ENCODE results near the gene MIB1.

MIB1 gene

GRCh38 chr18:21805771-21806366 lies 65.3 kb downstream of the MIB1 start:
- H3K79me2 ChIP-seq (ENCODE audit: control insufficient read depth, insufficient read depth, low read length), result no peaks in the 10 kb centered on the region
- H2BK5ac ChIP-seq (ENCODE audit: low read length), result no peak overlapping the region
- no peak overlapping the region for H3K18ac ChIP-seq (ENCODE audit: low read length)
- WGBS (ENCODE audit: extremely low coverage, insufficient coverage, low lambda C conversion rate), result no CpG with 5 or more reads among the region's 9 CpGs
- no peaks in the 10 kb centered on the region for H3K79me1 ChIP-seq (ENCODE audit: low read length)
- H3K36me3 ChIP-seq (ENCODE audit: control insufficient read depth, insufficient read depth, low read length), result no peaks in the 10 kb centered on the region
- no peak overlapping the region for H3K27ac ChIP-seq (ENCODE audit: low read depth, low read length)
- no peaks in the 10 kb centered on the region for H3K27me3 ChIP-seq (ENCODE audit: insufficient read depth, low read length, poor library complexity)
- H3K4ac ChIP-seq (ENCODE audit: low read depth, low read length), result no peak overlapping the region
- no peak overlapping the region for H4K8ac ChIP-seq (ENCODE audit: low read depth, low read length)
- no peak overlapping the region for H3K4me2 ChIP-seq (ENCODE audit: low read length)
- peak; percentile 8 for DNase-seq
- H4K5ac ChIP-seq (ENCODE audit: low read length), result no peak overlapping the region
- H3K4me3 ChIP-seq (ENCODE audit: low read length), result no peak overlapping the region
- no peak overlapping the region for H3K56ac ChIP-seq (ENCODE audit: low read length)
- no peak overlapping the region for H2BK120ac ChIP-seq (ENCODE audit: low read depth, low read length)
- no peak overlapping the region for H3K23ac ChIP-seq (ENCODE audit: low read length)
- H2AK5ac ChIP-seq (ENCODE audit: low read length), result no peak overlapping the region
- H3K4me1 ChIP-seq (ENCODE audit: control insufficient read depth, low read depth, low read length), result no peaks in the 10 kb centered on the region
- H3K9ac ChIP-seq (ENCODE audit: low read length), result no peak overlapping the region
- no peak overlapping the region for H2BK15ac ChIP-seq (replicated peaks; ENCODE audit: low read depth)

GRCh38 chr18:21808185-21808584 lies 67.6 kb downstream of the MIB1 start:
- no CpG with 5 or more reads among the region's 3 CpGs for WGBS (ENCODE audit: extremely low coverage, insufficient coverage, low lambda C conversion rate)

GRCh38 chr18:21809725-21810124 lies 69.1 kb downstream of the MIB1 start:
- Histone ChIP-seq H4K8ac (ENCODE audit: low read depth, low read length) (no peak overlapping the region), H3K36me3 (ENCODE audit: control insufficient read depth, insufficient read depth, low read length) (no peaks in the 10 kb centered on the region), H2BK15ac (replicated peaks; ENCODE audit: low read depth) (no peak overlapping the region), H2BK5ac (ENCODE audit: low read length) (no peak overlapping the region), H3K18ac (ENCODE audit: low read length) (no peak overlapping the region), H3K79me2 (ENCODE audit: control insufficient read depth, insufficient read depth, low read length) (no peaks in the 10 kb centered on the region), H3K4me3 (ENCODE audit: low read length) (no peak overlapping the region), H3K9ac (ENCODE audit: low read length) (no peak overlapping the region), H3K27ac (ENCODE audit: low read depth, low read length) (no peak overlapping the region), H3K23ac (ENCODE audit: low read length) (no peak overlapping the region), H2AK5ac (ENCODE audit: low read length) (no peak overlapping the region), H3K4me2 (ENCODE audit: low read length) (no peak overlapping the region), H3K4me1 (ENCODE audit: control insufficient read depth, low read depth, low read length) (no peaks in the 10 kb centered on the region), H3K79me1 (ENCODE audit: low read length) (no peaks in the 10 kb centered on the region), H2BK120ac (ENCODE audit: low read depth, low read length) (no peak overlapping the region), H3K27me3 (ENCODE audit: insufficient read depth, low read length, poor library complexity) (no peaks in the 10 kb centered on the region), H4K5ac (ENCODE audit: low read length) (no peak overlapping the region), H3K56ac (ENCODE audit: low read length) (no peak overlapping the region), H3K4ac (ENCODE audit: low read depth, low read length) (no peak overlapping the region)
- no peak for DNase-seq
- WGBS (ENCODE audit: extremely low coverage, insufficient coverage, low lambda C conversion rate), result no CpG with 5 or more reads among the region's 2 CpGs

More at GRCh38 chr18:21808185-21808584, 67.6 kb downstream of the MIB1 start:
- no peak overlapping the region for H3K18ac ChIP-seq (ENCODE audit: low read length)
- H4K5ac ChIP-seq (ENCODE audit: low read length), result no peak overlapping the region
- H3K27ac ChIP-seq (ENCODE audit: low read depth, low read length), result no peak overlapping the region
- H2BK5ac ChIP-seq (ENCODE audit: low read length), result no peak overlapping the region
- no peaks in the 10 kb centered on the region for H3K4me1 ChIP-seq (ENCODE audit: control insufficient read depth, low read depth, low read length)
- H4K8ac ChIP-seq (ENCODE audit: low read depth, low read length), result no peak overlapping the region
- H2BK120ac ChIP-seq (ENCODE audit: low read depth, low read length), result no peak overlapping the region
- H3K4ac ChIP-seq (ENCODE audit: low read depth, low read length), result no peak overlapping the region
- no peak overlapping the region for H2AK5ac ChIP-seq (ENCODE audit: low read length)
- H3K4me2 ChIP-seq (ENCODE audit: low read length), result no peak overlapping the region
- H2BK15ac ChIP-seq (replicated peaks; ENCODE audit: low read depth), result no peak overlapping the region
- no peak overlapping the region for H3K9ac ChIP-seq (ENCODE audit: low read length)
- no peaks in the 10 kb centered on the region for H3K27me3 ChIP-seq (ENCODE audit: insufficient read depth, low read length, poor library complexity)
- H3K56ac ChIP-seq (ENCODE audit: low read length), result no peak overlapping the region
- no peaks in the 10 kb centered on the region for H3K79me2 ChIP-seq (ENCODE audit: control insufficient read depth, insufficient read depth, low read length)
- no peaks in the 10 kb centered on the region for H3K79me1 ChIP-seq (ENCODE audit: low read length)
- no peaks in the 10 kb centered on the region for H3K36me3 ChIP-seq (ENCODE audit: control insufficient read depth, insufficient read depth, low read length)
- no peak overlapping the region for H3K23ac ChIP-seq (ENCODE audit: low read length)
- DNase-seq, result no peak
- H3K4me3 ChIP-seq (ENCODE audit: low read length), result no peak overlapping the region

- Histone ChIP-seq H4K8ac (ENCODE audit: low read depth, low read length) (no peak overlapping the region), H3K4me1 (ENCODE audit: control insufficient read depth, low read depth, low read length) (no peaks in the 10 kb centered on the region), H3K79me2 (ENCODE audit: control insufficient read depth, insufficient read depth, low read length) (no peaks in the 10 kb centered on the region), H2BK15ac (replicated peaks; ENCODE audit: low read depth) (no peak overlapping the region), H3K36me3 (ENCODE audit: control insufficient read depth, insufficient read depth, low read length) (no peaks in the 10 kb centered on the region), H3K56ac (ENCODE audit: low read length) (no peak overlapping the region), H3K4me2 (ENCODE audit: low read length) (no peak overlapping the region), H3K79me1 (ENCODE audit: low read length) (no peaks in the 10 kb centered on the region), H2BK5ac (ENCODE audit: low read length) (no peak overlapping the region), H3K27ac (ENCODE audit: low read depth, low read length) (no peak overlapping the region), H3K27me3 (ENCODE audit: insufficient read depth, low read length, poor library complexity) (no peaks in the 10 kb centered on the region), H3K23ac (ENCODE audit: low read length) (no peak overlapping the region), H3K9ac (ENCODE audit: low read length) (no peak overlapping the region), H3K18ac (ENCODE audit: low read length) (no peak overlapping the region), H3K4me3 (ENCODE audit: low read length) (no peak overlapping the region), H2BK120ac (ENCODE audit: low read depth, low read length) (no peak overlapping the region), H4K5ac (ENCODE audit: low read length) (no peak overlapping the region), H3K4ac (ENCODE audit: low read depth, low read length) (no peak overlapping the region), H2AK5ac (ENCODE audit: low read length) (no peak overlapping the region)
- DNase-seq, result no peak
- no CpG with 5 or more reads among the region's 2 CpGs for WGBS (ENCODE audit: extremely low coverage, insufficient coverage, low lambda C conversion rate)
Observed at GRCh38 chr18:21815101-21815500, 74.5 kb downstream of the MIB1 start.

GRCh38 chr18:21820033-21820810 lies 79.6 kb downstream of the MIB1 start:
- Histone ChIP-seq H2BK15ac (replicated peaks; ENCODE audit: low read depth) (no peak overlapping the region), H4K8ac (ENCODE audit: low read depth, low read length) (no peak overlapping the region), H3K27ac (ENCODE audit: low read depth, low read length) (no peak overlapping the region), H3K18ac (ENCODE audit: low read length) (no peak overlapping the region), H3K9ac (ENCODE audit: low read length) (no peak overlapping the region), H3K4me1 (ENCODE audit: control insufficient read depth, low read depth, low read length) (no peaks in the 10 kb centered on the region), H2BK5ac (ENCODE audit: low read length) (no peak overlapping the region), H4K5ac (ENCODE audit: low read length) (no peak overlapping the region), H3K4ac (ENCODE audit: low read depth, low read length) (no peak overlapping the region), H2AK5ac (ENCODE audit: low read length) (no peak overlapping the region), H3K27me3 (ENCODE audit: insufficient read depth, low read length, poor library complexity) (no peaks in the 10 kb centered on the region), H3K4me3 (ENCODE audit: low read length) (no peak overlapping the region), H3K4me2 (ENCODE audit: low read length) (no peak overlapping the region), H3K36me3 (ENCODE audit: control insufficient read depth, insufficient read depth, low read length) (no peaks in the 10 kb centered on the region), H3K23ac (ENCODE audit: low read length) (no peak overlapping the region), H3K56ac (ENCODE audit: low read length) (no peak overlapping the region), H2BK120ac (ENCODE audit: low read depth, low read length) (no peak overlapping the region), H3K79me1 (ENCODE audit: low read length) (no peaks in the 10 kb centered on the region), H3K79me2 (ENCODE audit: control insufficient read depth, insufficient read depth, low read length) (no peaks in the 10 kb centered on the region)
- whole genome bisulfite sequencing (ENCODE audit: extremely low coverage, insufficient coverage, low lambda C conversion rate), result no CpG with 5 or more reads among the region's 2 CpGs
- peak; percentile 25 for DNase-seq

GRCh38 chr18:21820811-21821143 lies 80.2 kb downstream of the MIB1 start:
- Histone ChIP-seq H2BK5ac (ENCODE audit: low read length) (no peak overlapping the region), H3K79me2 (ENCODE audit: control insufficient read depth, insufficient read depth, low read length) (no peaks in the 10 kb centered on the region), H4K8ac (ENCODE audit: low read depth, low read length) (no peak overlapping the region), H3K4me1 (ENCODE audit: control insufficient read depth, low read depth, low read length) (no peaks in the 10 kb centered on the region), H2BK15ac (replicated peaks; ENCODE audit: low read depth) (no peak overlapping the region), H3K4me2 (ENCODE audit: low read length) (no peak overlapping the region), H3K56ac (ENCODE audit: low read length) (no peak overlapping the region), H3K79me1 (ENCODE audit: low read length) (no peaks in the 10 kb centered on the region), H3K4ac (ENCODE audit: low read depth, low read length) (no peak overlapping the region), H3K18ac (ENCODE audit: low read length) (no peak overlapping the region), H3K27me3 (ENCODE audit: insufficient read depth, low read length, poor library complexity) (no peaks in the 10 kb centered on the region), H3K27ac (ENCODE audit: low read depth, low read length) (no peak overlapping the region), H4K5ac (ENCODE audit: low read length) (no peak overlapping the region), H2AK5ac (ENCODE audit: low read length) (no peak overlapping the region), H2BK120ac (ENCODE audit: low read depth, low read length) (no peak overlapping the region), H3K36me3 (ENCODE audit: control insufficient read depth, insufficient read depth, low read length) (no peaks in the 10 kb centered on the region), H3K23ac (ENCODE audit: low read length) (no peak overlapping the region), H3K9ac (ENCODE audit: low read length) (no peak overlapping the region), H3K4me3 (ENCODE audit: low read length) (no peak overlapping the region)
- no CpG with 5 or more reads among the region's 1 CpG for WGBS (ENCODE audit: extremely low coverage, insufficient coverage, low lambda C conversion rate)
- DNase-seq, result no peak
